Suprapubic skin (tissue), 4 donors: ENCODE results near the gene ULBP2. TPM values are rescaled to one million over a fixed set of nuclear protein-coding genes. Genes with fewer than 3 reads are reported as not detected.
A peak's percentile ranks its signal among the peaks of the same experiment; 100 is the strongest.

Experiments used
- DNase-seq, 2 donors: peaks; one replicate each; pipeline ENCODE4 v3.0.0-alpha.2; 2019; ENCODE audit warnings: low spot score in 2 of 2
- H3K27ac ChIP-seq: fragments of 200-600 bp; sonication (generic); one replicate; pipeline ENCODE4 v1.5.1; 2019
- H3K27me3 ChIP-seq: fragments of 200-600 bp; sonication (generic); one replicate; pipeline ENCODE4 v1.5.1; 2019
- H3K36me3 ChIP-seq: fragments of 200-600 bp; sonication (generic); one replicate; pipeline ENCODE4 v1.5.1; 2019
- H3K4me1 ChIP-seq: fragments of 200-600 bp; sonication (generic); one replicate; pipeline ENCODE4 v1.5.1; 2019
- H3K4me3 ChIP-seq: fragments of 200-600 bp; sonication (generic); one replicate; pipeline ENCODE4 v1.5.1; 2019; ENCODE audit warnings: mild to moderate bottlenecking
- H3K9me3 ChIP-seq: fragments of 200-600 bp; sonication (generic); one replicate; pipeline ENCODE4 v1.5.1; 2019
- EP300 ChIP-seq: sonication (generic); formaldehyde crosslinking; IDR thresholded peaks from one replicate; pipeline ENCODE4 v1.6.1; 2017; ENCODE audit warnings: antibody characterized with exemption
- POLR2A ChIP-seq, 2 donors: fragments of 450-650 bp; IDR thresholded peaks; one replicate each; pipeline ENCODE4 v1.6.1; 2017; ENCODE audit warnings: antibody characterized with exemption in 2 of 2, mild to moderate bottlenecking in 2 of 2, moderate library complexity in 2 of 2
- POLR2AphosphoS5 ChIP-seq, 3 donors: sonication (generic); formaldehyde crosslinking; IDR thresholded peaks; one replicate each; pipeline ENCODE4 v1.6.1; 2017; ENCODE audit warnings: antibody characterized with exemption in 3 of 3
- WGBS: methylation state at CpG from one replicate; pipeline ENCODE4 v1.1.5; 2018; 5-methylcytosine and 5-hydroxymethylcytosine counted together
- total RNA-seq, 4 donors: library from RNA; depleted of rRNA; stranded (reverse); fragments of >200 nt; gene quantifications; one replicate each; pipeline ENCODE4 v1.1.0, GENCODE V29; 2016
- TF ChIP-seq, protein P1 (sequence below), 2 donors: fragments of 200-600 bp in 1 of 2; fragments of 450-650 bp in 1 of 2; sonication (generic) in 1 of 2; IDR thresholded peaks; one replicate each; pipeline ENCODE4 v1.5.1; 2016 to 2019; ENCODE audit warnings: antibody characterized with exemption in 2 of 2, mild to moderate bottlenecking in 1 of 2, moderate library complexity in 1 of 2

Gene ULBP2, protein sequence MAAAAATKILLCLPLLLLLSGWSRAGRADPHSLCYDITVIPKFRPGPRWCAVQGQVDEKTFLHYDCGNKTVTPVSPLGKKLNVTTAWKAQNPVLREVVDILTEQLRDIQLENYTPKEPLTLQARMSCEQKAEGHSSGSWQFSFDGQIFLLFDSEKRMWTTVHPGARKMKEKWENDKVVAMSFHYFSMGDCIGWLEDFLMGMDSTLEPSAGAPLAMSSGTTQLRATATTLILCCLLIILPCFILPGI
- total RNA-seq: under 1 TPM in 2 of 4 donors, not detected in 2; 0.76 to 0.95 TPM

DNA sequence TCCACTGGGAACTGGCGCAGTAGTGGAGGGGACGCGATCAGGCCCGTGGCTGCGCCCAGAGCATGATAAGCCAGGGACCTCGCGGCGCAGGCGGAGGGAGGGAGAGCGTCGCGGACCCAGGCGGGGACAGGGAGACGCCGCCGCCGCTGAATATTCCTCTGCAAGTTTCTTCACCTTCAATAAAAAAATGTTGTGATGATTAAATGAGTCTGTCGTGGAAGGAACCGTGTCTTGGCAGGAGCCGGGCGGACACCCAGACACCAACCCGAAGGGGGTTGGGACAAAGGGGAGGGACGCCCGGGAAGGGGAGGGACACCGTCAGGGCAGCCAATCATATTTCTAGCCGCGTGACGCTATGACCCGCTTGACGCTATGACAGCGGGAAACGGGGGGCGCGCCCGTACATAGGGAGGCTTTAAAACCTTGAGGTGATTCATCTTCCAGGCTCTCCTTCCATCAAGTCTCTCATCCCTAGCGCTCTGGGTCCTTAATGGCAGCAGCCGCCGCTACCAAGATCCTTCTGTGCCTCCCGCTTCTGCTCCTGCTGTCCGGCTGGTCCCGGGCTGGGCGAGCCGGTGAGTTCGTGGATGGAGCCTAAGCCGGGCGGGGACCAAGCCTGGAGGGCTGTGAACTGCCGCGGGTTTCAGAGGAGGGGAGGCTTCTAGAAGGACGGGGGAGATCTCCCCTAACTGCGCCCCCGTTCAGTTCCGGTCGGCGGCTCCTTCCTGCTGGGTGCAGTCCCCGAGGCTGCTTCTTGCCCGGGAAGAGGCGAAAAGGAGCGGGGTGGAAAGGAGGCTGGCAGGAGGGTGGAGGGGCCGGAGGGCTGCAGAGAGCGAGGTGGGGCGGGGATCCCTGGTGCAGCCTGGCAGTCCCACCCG, at the start of gene ULBP2:
ULBP2 (plus strand) TSS at position 432 of the 878 bp plus-strand sequence; CDS start at position 491, 59 bp downstream.
- peak; percentile 87 to 91 for DNase-seq
- no peaks in the 10 kb centered on the region for H3K36me3 ChIP-seq
- peaks cover 29% of the 10 kb centered on the region for H3K4me1 ChIP-seq
- no peak within 1 kb of the TSS for H3K27ac ChIP-seq
- TF ChIP-seq EP300 (no peak), POLR2AphosphoS5 (IDR thresholded peaks at IDR 0.05) (no peak), POLR2A (IDR thresholded peaks at IDR 0.05) (no peak)
- TF ChIP-seq, protein P1, sequence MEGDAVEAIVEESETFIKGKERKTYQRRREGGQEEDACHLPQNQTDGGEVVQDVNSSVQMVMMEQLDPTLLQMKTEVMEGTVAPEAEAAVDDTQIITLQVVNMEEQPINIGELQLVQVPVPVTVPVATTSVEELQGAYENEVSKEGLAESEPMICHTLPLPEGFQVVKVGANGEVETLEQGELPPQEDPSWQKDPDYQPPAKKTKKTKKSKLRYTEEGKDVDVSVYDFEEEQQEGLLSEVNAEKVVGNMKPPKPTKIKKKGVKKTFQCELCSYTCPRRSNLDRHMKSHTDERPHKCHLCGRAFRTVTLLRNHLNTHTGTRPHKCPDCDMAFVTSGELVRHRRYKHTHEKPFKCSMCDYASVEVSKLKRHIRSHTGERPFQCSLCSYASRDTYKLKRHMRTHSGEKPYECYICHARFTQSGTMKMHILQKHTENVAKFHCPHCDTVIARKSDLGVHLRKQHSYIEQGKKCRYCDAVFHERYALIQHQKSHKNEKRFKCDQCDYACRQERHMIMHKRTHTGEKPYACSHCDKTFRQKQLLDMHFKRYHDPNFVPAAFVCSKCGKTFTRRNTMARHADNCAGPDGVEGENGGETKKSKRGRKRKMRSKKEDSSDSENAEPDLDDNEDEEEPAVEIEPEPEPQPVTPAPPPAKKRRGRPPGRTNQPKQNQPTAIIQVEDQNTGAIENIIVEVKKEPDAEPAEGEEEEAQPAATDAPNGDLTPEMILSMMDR (IDR thresholded peaks at IDR 0.05): no peak
- peak within 1 kb of the TSS; percentile 46 for H3K4me3 ChIP-seq
- H3K9me3 ChIP-seq: no peaks in the 10 kb centered on the region
- H3K27me3 ChIP-seq: peaks cover 55% of the 10 kb centered on the region
- 1% methylated on average over 55 of the region's 62 CpGs for WGBS

DNA sequence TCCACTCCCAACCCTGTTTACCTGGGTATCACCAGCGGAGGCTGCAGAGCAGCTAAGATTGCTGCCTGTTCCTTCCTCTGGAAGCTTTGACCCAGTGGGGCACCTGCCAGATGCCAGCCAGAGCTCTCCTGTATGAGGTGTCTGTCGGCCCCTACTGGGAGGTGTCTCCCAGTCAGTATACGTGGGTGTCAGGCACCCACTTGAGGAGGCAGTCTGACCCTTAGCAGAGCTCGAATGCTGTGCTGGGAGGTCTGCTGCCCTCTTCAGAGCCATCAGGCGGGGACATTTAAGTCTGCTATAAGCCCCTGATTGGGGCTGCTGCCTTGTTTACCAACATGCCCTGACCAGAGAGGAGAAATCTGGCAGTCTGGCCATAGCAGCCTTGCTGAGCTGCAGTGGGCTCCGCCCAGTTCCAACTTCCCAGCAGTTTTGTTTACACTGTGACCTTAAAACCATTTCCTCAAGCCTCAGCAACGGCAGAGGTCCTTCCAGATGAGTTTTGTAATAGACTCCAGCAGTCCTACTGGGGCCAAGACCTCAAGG, 46.7 kb upstream of the ULBP2 start:
- H3K27me3 ChIP-seq: no peaks in the 10 kb centered on the region
- H3K36me3 ChIP-seq: no peaks in the 10 kb centered on the region
- no peak for TF ChIP-seq EP300
- TF ChIP-seq POLR2A (IDR thresholded peaks at IDR 0.05): no peak
- no peak for TF ChIP-seq POLR2AphosphoS5 (IDR thresholded peaks at IDR 0.05)
- TF ChIP-seq, protein P1 (IDR thresholded peaks at IDR 0.05): no peak
- peak overlapping the region; percentile 81 for H3K27ac ChIP-seq
- H3K4me1 ChIP-seq: peaks cover 62% of the 10 kb centered on the region
- peak; percentile 71 to 81 for DNase-seq
- no peak overlapping the region for H3K4me3 ChIP-seq
- 45% methylated on average over 7 of the region's 7 CpGs for WGBS
- H3K9me3 ChIP-seq: no peaks in the 10 kb centered on the region

DNA sequence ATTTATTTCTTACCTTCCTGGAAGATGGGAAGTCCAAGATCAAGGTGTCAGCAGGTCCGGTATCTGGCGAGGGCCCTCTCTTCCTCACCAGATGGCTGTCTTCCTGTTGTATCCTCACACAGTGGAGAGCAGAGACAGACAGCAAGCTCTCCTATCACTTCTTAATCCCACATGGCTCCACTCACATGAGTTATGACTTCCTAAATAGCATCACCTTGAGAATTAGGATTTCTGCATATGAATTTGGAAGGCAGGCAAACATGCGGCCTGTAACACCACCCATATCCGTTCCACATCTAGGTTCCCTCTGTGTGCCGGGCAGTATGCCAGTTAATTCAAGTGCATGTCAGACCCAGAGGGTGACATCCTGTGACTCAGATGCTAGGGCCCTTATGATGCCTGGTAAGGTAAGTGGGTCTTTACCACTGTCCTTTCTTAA, 46.0 kb upstream of the ULBP2 start:
- 30% methylated on average over 5 of the region's 5 CpGs for WGBS
- H3K4me1 ChIP-seq: peaks cover 62% of the 10 kb centered on the region
- H3K27ac ChIP-seq: peak overlapping the region; percentile 81
- no peaks in the 10 kb centered on the region for H3K27me3 ChIP-seq
- DNase-seq: peak; percentile 69 to 70
- TF ChIP-seq EP300: no peak
- TF ChIP-seq, protein P1 (IDR thresholded peaks at IDR 0.05): no peak
- no peak for TF ChIP-seq POLR2AphosphoS5 (IDR thresholded peaks at IDR 0.05)
- no peak for TF ChIP-seq POLR2A (IDR thresholded peaks at IDR 0.05)
- H3K4me3 ChIP-seq: no peak overlapping the region
- no peaks in the 10 kb centered on the region for H3K9me3 ChIP-seq
- no peaks in the 10 kb centered on the region for H3K36me3 ChIP-seq

DNA sequence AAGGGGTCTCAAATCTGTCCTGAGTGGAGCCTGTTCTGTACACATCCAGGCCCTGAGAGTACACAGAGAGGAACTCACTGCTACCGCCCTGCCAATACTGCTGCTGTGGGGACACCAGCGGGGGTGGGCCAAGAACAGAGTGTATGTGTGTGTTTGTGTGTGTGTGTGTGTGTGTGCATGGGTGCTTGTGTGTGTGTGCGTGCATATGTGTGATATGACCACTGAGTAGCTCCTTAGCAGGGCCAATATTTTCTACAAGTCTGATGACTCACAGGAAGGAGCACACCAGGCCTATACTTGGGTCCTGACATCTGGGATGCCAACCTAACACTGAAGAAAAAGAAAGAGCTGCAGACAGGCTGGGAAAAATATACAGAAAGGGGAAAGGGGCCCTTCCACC, 45.3 kb upstream of the ULBP2 start:
- no peaks in the 10 kb centered on the region for H3K27me3 ChIP-seq
- DNase-seq: peak; percentile 52 to 57
- H3K4me3 ChIP-seq: peak overlapping the region; percentile 28
- H3K36me3 ChIP-seq: no peaks in the 10 kb centered on the region
- peak overlapping the region; percentile 81 for H3K27ac ChIP-seq
- peaks cover 64% of the 10 kb centered on the region for H3K4me1 ChIP-seq
- 73% methylated on average over 3 of the region's 3 CpGs for WGBS
- no peaks in the 10 kb centered on the region for H3K9me3 ChIP-seq
- TF ChIP-seq POLR2A (IDR thresholded peaks at IDR 0.05): no peak
- no peak for TF ChIP-seq POLR2AphosphoS5 (IDR thresholded peaks at IDR 0.05)
- TF ChIP-seq, protein P1 (IDR thresholded peaks at IDR 0.05): no peak
- no peak for TF ChIP-seq EP300
